Endothelial cell of umbilical vein (primary cell): ENCODE results near the gene EFNA2. TPM values are rescaled to one million over a fixed set of nuclear protein-coding genes. Genes with fewer than 3 reads are reported as not detected.

Experiments used
- BruUV-seq: library from RNA; stranded (reverse); fragments of 400-500 nt; replicated peaks from 2 replicates; lab custom pipeline; 2021; lab: Mats Ljungman, UMichigan
- CTCF ChIA-PET: fragments of 300-600, 350-600 bp; sonication (Branson Sonifier 250); formaldehyde crosslinking; loops from one replicate; lab custom pipeline; 2021; ENCODE audit warnings: antibody characterized with exemption, inconsistent platforms; lab: Charles Lee
- POLR2A ChIA-PET: fragments of 300-600, 350-600 bp; sonication (Branson Sonifier 250); formaldehyde crosslinking; loops from one replicate; lab custom pipeline; 2021; ENCODE audit warnings: antibody characterized with exemption, inconsistent platforms; lab: Charles Lee
- DNase-seq: peaks from one replicate; pipeline ENCODE4 v3.0.0-alpha.2; 2011; ENCODE audit warnings: low read depth, low spot score
- FAIRE-seq: peaks from 2 replicates; lab custom pipeline; 2011; peaks lifted over from hg19 to GRCh38; lab: Jason Lieb, UNC
- H2AFZ ChIP-seq: 2 replicates; pipeline ENCODE4 v1.6.0; 2012; ENCODE audit warnings: low read depth, low read length, control low read depth, inconsistent platforms
- H3K27ac ChIP-seq: 2 replicates; pipeline ENCODE4 v1.5.1; 2011; ENCODE audit warnings: low read depth, mild to moderate bottlenecking, control low read depth, low read length, moderate library complexity; ENCODE audit not compliant: insufficient read depth
- H3K27me3 ChIP-seq, 2 experiments: 2 replicates each; pipeline versions ENCODE4 v1.6.0 to v1.6.1; 2011; ENCODE audit warnings: low read length in 2 of 2, mixed read lengths in 1 of 2; ENCODE audit not compliant: control insufficient read depth in 2 of 2, insufficient read depth in 2 of 2
- H3K36me3 ChIP-seq, 2 experiments: 2 replicates in 1 of 2; 3 replicates in 1 of 2; pipeline ENCODE4 v1.5.1; 2011; ENCODE audit warnings: low read length in 2 of 2, mild to moderate bottlenecking in 1 of 2, moderate library complexity in 1 of 2; ENCODE audit not compliant: control insufficient read depth in 2 of 2, insufficient read depth in 2 of 2; ENCODE audit errors: extremely low read depth in 1 of 2
- H3K4me1 ChIP-seq: 3 replicates; pipeline ENCODE4 v1.5.1; 2011; ENCODE audit warnings: mild to moderate bottlenecking, low read length; ENCODE audit not compliant: control insufficient read depth, insufficient read depth; ENCODE audit errors: extremely low read depth
- H3K4me2 ChIP-seq: 2 replicates; pipeline ENCODE4 v1.6.1; 2011; ENCODE audit warnings: low read length, control low read depth, mixed read lengths; ENCODE audit not compliant: insufficient read depth
- H3K4me3 ChIP-seq, 3 experiments: fragments of 200-600 bp in 1 of 3; sonication (generic), shearing (Covaris generic) in 1 of 3; replicated peaks in 1 of 3; 2 replicates each; pipeline ENCODE4 v1.5.1; 2011 to 2016; ENCODE audit warnings: control low read depth in 3 of 3, low read length in 3 of 3, mild to moderate bottlenecking in 2 of 3, inconsistent platforms in 1 of 3, low read depth in 1 of 3, moderate library complexity in 1 of 3; ENCODE audit not compliant: insufficient read depth in 1 of 3
- H3K79me2 ChIP-seq: 2 replicates; pipeline ENCODE4 v1.6.0; 2012; ENCODE audit warnings: low read length, inconsistent platforms; ENCODE audit not compliant: control insufficient read depth, insufficient read depth
- H3K9ac ChIP-seq: replicated peaks from 2 replicates; pipeline ENCODE3; 2011; ENCODE audit warnings: low read length, control low read depth; ENCODE audit not compliant: insufficient read depth; ENCODE audit errors: extremely low read depth
- H3K9me1 ChIP-seq: replicated peaks from 3 replicates; pipeline ENCODE4 v1.6.0; 2011; ENCODE audit warnings: mild to moderate bottlenecking, low read length; ENCODE audit not compliant: control insufficient read depth, insufficient read depth; ENCODE audit errors: extremely low read depth
- H3K9me3 ChIP-seq: replicated peaks from 2 replicates; pipeline ENCODE4 v1.5.1; 2012; ENCODE audit warnings: low read length, inconsistent platforms; ENCODE audit not compliant: control insufficient read depth, insufficient read depth
- H4K20me1 ChIP-seq: replicated peaks from 2 replicates; pipeline ENCODE3; 2011; ENCODE audit warnings: mild to moderate bottlenecking, low read length; ENCODE audit not compliant: control insufficient read depth, insufficient read depth; ENCODE audit errors: extremely low read depth
- CTCF ChIP-seq, 2 donors: IDR thresholded peaks; 1 replicate in 1 of 2; 2 replicates in 1 of 2; pipeline ENCODE4 v1.5.1; 2011; ENCODE audit warnings: low read length in 2 of 2, mild to moderate bottlenecking in 2 of 2, moderate library complexity in 2 of 2, control low read depth in 1 of 2, inconsistent platforms in 1 of 2, low read depth in 1 of 2; ENCODE audit not compliant: insufficient read depth in 1 of 2; ENCODE audit errors: extremely low read depth in 1 of 2
- EZH2 ChIP-seq: IDR thresholded peaks from 2 replicates; pipeline ENCODE4 v1.6.1; 2012; ENCODE audit warnings: borderline replicate concordance, low read depth, mild to moderate bottlenecking, moderate library complexity, low read length, inconsistent platforms; ENCODE audit not compliant: severe bottlenecking
- FOS ChIP-seq: IDR thresholded peaks from 2 replicates; pipeline ENCODE4 v1.6.1; 2011; ENCODE audit warnings: mild to moderate bottlenecking, low read length, moderate library complexity, borderline replicate concordance; ENCODE audit not compliant: insufficient read depth
- GATA2 ChIP-seq: IDR thresholded peaks from 2 replicates; pipeline ENCODE4 v1.7.0; 2011; ENCODE audit warnings: low read depth, mild to moderate bottlenecking, moderate library complexity, mixed read lengths, low read length; ENCODE audit not compliant: insufficient read length, insufficient read depth
- JUN ChIP-seq: IDR thresholded peaks from 2 replicates; pipeline ENCODE4 v1.6.1; 2011; ENCODE audit warnings: borderline replicate concordance, low read depth; ENCODE audit not compliant: insufficient read length, insufficient read depth
- MAX ChIP-seq: IDR thresholded peaks from 2 replicates; pipeline ENCODE4 v1.6.1; 2011; ENCODE audit not compliant: insufficient read depth, insufficient read length
- MYC ChIP-seq: IDR thresholded peaks from one replicate; pipeline ENCODE4 v1.6.1; 2011; ENCODE audit warnings: mild to moderate bottlenecking, low read depth, low read length
- POLR2A ChIP-seq: IDR thresholded peaks from 2 replicates; pipeline ENCODE4 v1.6.1; 2012; ENCODE audit warnings: low read depth, mild to moderate bottlenecking, control low read depth, low read length
- POLR2AphosphoS5 ChIP-seq: IDR thresholded peaks from 2 replicates; pipeline ENCODE4 v1.6.1; 2012; ENCODE audit warnings: low read depth, mild to moderate bottlenecking, control low read depth, low read length, moderate library complexity; ENCODE audit not compliant: insufficient read depth
- dilution Hi-C: fragments of 300-500 bp; cut with MboI; formaldehyde crosslinking; loops from one replicate; pipeline ENCODE4 v1.15.0; 2019; ENCODE audit warnings: low sequenced_read_pairs; ENCODE audit not compliant: extremely low pct_ligation_motif_present
- intact Hi-C: fragments of 100-400 bp; cut with micrococcal nuclease; formaldehyde crosslinking; loops from one replicate; pipeline ENCODE4 v1.10.0; 2022
- polyA plus RNA-seq, 4 experiments: library from polyadenylated mRNA; depleted of rRNA in 3 of 4; stranded (reverse) in 3 of 4; unstranded in 1 of 4; fragments of >200 nt; gene quantifications; 2 replicates each; pipeline versions ENCODE4 v1.2.1 to v1.2.3, GENCODE V29; 2011 to 2012; ENCODE audit warnings: missing spikeins in 1 of 4
- total RNA-seq: library from RNA; stranded (reverse); gene quantifications from 2 replicates; pipeline ENCODE4 v1.2.3, GENCODE V29; 2021

The EFNA2 gene
- total and polyA plus RNA-seq, 2 donors (not counting 3 experiments of a cell fraction or from before 2014, with no cell fraction given), result 0.52 to 1.1 TPM

GRCh38 chr19:1289686-1290025 is 4.0 kb downstream of the EFNA2 start:
- Histone ChIP-seq H3K27me3 (peaks cover 8 to 15% of the 10 kb centered on the region in 2 experiments), H3K36me3 (no peaks in the 10 kb centered on the region), H3K27ac (no peak overlapping the region), H3K79me2 (no peaks in the 10 kb centered on the region), H3K4me2 (no peak overlapping the region), H3K9ac (no peak overlapping the region), H3K4me1 (no peaks in the 10 kb centered on the region), H3K4me3 (no peak overlapping the region), H3K9me3 (no peaks in the 10 kb centered on the region), H3K9me1 (no peaks in the 10 kb centered on the region), H2AFZ (no peak overlapping the region), H4K20me1 (no peaks in the 10 kb centered on the region)
- CTCF ChIA-PET, result no interaction called here
- intact Hi-C loops, result no loop called here
- POLR2A ChIA-PET, result no interaction called here
- FAIRE-seq (no peak), DNase-seq (no peak)
- no TSS peak for BruUV-seq
- dilution Hi-C loops, result no loop called here
- TF ChIP-seq POLR2A, result no peak
- TF ChIP-seq JUN, result no peak
- no peak for TF ChIP-seq MYC
- TF ChIP-seq CTCF (IDR thresholded peaks at IDR 0.05; ENCODE audit: extremely low read depth in 1 of 2, insufficient read depth in 1 of 2, low read depth in 1 of 2, low read length in 2 of 2), result no peak
- no peak for TF ChIP-seq EZH2
- TF ChIP-seq POLR2AphosphoS5, result no peak
- no peak for TF ChIP-seq GATA2
- TF ChIP-seq MAX, result no peak
- no peak for TF ChIP-seq FOS
